HG03039 (cell line): ENCODE data around the gene ELP1.
"Not testable (repeated sequence)": the region's sequence is repeated elsewhere in the genome, so short reads cannot be mapped to it uniquely, and the experiment has no call there.

ENCODE experiments used
- ATAC-seq: cut with Tn5 transposase; IDR thresholded peaks from one replicate; pipeline ENCODE4 v1.9.1; 2021; ENCODE audit warnings: mild to moderate bottlenecking, moderate library complexity; ENCODE audit not compliant: unreplicated experiment

The ELP1 gene

DNA sequence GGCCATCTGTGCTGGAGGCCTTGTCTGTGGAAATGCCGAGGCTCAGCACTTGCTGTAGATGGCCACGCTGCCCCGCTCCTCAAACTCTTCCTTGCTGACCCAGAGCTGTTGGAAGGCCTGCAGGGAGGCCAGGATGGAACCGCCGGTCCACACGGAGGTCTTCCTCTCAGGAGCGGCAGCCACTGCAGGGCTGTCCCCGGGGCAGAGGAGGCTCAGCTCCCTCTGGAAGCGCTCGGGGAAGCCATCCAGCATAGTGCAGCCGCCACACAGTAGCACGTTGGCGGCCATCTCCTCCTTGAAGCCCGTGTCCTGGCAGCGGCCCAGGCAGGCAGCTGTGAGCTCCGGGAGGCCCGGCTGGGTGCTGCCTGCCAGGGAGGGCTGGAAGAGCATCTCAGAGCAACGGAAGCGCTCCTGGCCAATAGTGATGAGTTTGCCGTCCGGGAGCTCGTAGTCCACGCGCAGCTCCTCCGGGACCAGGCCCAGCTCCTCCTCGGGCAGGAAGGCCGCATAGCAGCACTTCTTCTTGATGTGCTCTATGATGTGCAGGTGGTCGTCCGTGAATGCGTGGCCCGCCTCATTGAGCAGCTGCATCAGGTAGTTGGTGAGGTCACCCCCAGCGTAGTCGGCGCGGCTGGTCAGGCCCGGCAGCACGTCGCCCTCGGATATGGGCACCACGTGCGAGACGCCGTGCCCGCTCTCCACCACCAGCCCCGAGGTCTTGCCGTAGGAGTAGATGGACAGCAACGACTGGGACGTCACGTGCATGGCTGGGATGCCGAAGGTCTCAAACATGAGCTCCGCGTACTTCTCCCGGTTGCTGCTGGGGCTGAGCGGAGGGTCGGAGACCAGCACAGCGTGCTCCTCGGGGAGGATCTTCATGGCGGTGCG, 79.0 kb downstream of the ELP1 start:
- no peak for ATAC-seq

DNA sequence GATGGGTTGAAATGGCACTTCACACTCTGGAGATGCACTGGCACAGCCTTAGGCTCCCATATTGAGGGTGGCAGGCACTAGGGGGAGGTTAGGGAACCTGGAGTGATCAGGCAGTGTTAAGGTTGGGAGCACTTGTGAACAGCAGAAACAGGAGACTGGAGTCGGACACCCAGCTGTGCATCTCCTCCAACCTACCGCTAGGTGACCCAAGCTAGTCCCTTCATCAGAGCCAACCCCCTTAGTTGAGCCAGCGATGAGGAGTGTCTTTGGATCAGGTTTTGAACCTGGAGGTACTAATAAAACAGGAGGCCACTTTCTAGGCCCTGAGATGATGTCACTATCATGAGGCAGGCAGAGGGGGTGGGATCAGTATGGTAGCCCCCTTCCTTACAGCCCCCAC, 79.8 kb downstream of the ELP1 start:
- no peak for ATAC-seq

DNA sequence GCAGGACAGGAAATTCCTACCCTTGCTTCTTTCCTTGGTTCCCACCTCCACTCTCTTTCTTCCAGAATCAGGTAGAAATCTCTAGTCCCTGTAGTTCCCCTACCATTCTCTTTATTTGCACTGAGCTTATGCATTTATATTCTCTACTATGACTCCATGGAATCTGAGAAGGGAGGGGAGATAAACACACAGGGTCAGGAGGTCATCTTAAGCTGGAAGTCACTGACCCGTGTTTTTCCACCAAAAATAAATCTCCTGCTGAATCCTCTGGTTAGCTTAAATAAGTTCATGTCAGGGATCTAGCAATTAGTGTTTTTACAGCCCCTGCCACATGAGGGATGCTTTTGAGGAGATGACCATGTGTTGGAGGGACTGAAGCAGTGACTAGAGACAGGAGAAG, 81.8 kb downstream of the ELP1 start:
- no peak for ATAC-seq

DNA sequence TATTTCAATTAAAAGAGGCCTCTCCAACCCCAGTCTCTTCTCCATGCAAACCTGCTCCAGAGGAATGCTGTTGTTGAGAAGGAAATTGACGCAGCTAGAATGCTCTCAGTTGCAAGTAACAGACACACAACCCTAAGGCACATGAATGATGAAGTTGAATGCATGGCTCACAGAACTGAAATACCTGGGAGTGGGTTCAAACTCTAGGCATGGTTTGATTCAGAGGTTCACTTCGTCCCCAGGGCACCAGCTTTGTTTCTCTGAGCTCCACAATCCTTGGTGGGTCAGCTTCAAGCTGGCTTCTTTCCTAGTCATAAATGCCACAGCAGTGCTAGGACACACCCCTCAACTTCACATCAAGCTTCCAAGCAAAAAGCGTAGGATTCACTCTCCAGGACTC, 82.8 kb downstream of the ELP1 start:
- ATAC-seq: no peak

DNA sequence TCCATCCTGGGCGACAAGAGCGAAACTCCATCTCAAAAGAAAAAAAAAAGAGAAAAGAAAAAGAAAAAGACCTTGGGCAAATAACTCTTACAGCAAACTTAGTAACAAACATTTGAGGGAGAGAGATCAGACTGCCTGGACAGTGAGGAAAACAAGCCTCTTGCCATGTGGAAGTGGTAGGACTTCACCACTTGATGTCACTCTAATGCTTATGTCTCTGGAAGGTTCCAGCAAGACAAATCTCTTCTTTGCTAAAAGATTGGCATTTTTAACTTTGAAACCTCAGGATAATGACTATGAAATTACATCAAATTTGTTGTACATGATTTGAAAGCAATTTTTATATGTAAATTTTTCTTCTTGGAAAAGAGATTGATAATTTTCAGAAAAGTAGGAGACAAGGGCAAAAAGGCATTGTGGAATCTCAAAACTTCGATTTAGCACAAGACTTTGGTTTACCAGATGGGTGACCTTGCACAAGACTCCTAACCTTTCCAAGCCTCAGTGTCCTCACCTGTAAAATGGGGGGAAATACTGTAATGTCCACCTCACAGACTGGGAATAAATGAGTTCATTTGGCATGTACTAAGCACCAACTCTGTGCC, 83.5 kb downstream of the ELP1 start:
- ATAC-seq: no peak

DNA sequence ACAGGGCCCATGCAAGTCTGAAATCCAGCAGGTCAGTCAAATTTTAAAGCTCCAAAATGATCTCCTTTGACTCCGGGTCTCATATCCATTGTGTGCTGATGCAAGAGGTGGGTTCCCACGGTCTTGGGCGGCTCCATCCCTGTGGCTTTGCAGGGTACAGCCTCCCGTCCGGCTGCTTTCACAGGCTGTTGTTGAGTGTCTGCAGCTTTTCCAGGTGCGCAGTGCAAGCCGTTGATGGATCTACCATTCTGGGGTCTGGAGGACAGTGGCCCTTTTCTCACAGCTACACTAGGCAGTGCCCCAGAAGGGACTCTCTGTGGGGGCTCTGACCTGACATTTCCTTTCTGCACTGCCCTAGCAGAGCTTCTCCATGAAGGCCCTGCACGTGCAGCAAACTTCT, 85.6 kb downstream of the ELP1 start:
- not testable (repeated sequence) for ATAC-seq

DNA sequence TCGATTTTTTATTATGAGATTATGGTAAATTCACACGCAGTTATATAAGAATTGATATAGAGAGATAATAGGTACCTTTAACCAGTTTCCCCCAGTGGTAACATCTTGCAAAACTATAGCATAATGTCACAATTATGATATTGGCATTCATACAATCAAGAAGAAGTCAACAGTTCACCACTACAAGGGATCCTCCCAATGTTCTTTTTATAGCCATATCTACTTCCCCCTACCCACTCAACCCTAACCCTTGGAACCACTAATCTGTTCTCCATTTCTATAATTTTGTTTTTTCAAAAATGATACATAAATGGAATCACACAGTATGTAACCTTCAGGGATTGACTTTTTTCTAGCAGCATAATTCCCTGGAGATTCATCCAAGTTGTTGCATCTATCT, 88.0 kb downstream of the ELP1 start:
- no peak for ATAC-seq

DNA sequence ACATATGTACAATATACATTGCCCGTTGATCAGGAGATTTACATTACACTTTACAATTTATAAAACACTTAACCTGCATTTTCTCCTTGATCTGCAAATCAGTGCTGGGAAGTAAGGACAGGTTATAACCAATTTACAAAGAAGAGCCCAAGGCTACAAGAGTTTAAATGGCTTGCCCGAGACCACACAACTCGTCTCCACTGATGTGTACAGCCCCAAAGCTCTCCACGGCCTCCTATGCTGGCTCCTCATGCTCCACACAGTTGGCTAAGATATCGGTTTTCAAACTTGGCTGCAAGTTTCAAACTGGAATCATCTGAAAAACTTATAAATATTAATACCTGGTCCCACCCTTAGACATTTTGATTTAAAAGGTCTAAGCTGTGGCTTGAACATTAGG, 88.4 kb downstream of the ELP1 start:
- ATAC-seq: no peak

DNA sequence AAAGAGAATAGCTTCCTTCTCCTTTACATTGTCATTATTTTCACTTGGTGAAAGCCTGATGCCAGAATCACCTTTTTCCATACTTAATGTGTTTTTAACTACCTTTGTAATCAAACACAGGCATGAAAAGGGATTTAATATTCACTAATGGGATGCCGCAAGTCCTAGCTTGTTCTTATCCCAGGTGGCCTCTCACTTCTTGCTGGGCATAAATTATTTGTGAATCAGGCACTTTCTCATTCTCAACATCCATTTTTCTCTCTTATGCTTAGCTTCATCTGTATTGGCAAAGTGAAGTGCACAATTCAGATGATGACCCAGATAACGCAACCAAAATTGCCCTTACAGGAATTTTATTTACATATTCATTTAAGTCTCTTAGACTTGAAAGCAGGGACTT, 89.1 kb downstream of the ELP1 start:
- ATAC-seq: no peak

DNA sequence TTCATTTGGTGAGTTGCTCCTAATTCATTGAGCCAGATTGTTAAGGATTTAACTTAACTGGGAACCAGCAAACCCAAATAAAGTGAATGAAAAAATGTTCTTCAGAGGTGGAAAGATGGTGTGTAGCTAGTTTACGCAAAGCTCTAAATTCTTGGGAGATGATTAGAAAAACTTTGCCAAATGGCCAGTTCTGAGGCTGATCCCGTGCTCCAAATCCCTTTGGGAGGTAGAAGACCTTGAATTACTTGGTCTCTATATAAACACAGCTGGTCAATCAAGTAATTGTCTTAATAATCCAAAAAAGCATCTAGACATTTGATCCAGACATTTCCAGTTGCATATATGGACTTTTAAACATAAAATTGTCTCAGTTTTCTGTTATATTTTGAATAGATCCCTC, 89.5 kb downstream of the ELP1 start:
- no peak for ATAC-seq

DNA sequence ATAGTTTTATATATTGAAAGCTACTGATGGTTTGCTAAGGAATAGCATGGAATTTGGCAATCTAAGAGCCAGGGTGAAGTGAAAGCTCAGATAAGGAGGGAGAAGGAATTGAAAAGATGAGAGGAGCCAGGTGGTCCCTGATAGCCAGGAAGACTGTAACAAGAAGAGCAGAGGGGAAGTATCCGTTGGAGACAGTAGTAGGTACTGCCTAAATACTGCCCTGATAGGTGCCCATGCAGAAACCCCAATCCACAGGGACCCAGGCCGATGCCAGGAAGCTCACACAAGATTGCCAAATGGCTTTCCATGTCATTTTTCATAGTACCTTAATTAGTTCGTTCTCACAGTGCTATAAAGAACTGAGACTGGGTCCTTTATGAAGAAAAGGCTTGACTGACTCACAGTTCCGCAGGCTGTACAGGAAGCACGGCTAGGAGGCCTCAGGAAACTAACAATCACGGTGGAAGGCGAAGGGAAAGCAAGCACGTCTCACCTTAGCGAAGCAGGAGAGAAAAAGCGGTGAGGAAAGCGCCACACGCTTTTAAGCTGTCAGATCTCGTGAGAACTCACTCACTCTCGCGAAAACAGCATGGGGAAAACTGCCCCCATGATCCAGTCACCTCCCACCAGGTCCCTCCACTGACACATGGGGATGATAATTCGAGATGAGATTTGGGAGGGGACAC, 91.2 kb downstream of the ELP1 start:
- ATAC-seq: no peak

DNA sequence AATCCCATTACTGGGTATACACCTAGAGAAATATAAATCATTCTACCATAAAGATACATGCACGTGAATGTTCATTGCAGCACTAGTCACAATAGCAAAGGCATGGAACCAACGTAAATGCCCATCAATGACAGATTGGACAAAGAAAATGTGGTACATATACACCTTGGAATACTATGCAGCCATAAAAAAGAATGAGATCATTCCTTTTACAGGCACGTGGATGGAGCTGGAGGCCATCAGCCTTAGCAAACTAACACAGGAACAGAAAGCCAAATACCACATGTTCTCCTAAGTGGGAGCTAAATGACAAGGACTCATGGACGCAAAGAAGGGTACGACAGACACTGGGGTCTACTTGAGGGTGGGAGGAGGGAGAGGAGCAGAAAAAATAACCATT, 94.4 kb downstream of the ELP1 start:
- ATAC-seq: not testable (repeated sequence)

DNA sequence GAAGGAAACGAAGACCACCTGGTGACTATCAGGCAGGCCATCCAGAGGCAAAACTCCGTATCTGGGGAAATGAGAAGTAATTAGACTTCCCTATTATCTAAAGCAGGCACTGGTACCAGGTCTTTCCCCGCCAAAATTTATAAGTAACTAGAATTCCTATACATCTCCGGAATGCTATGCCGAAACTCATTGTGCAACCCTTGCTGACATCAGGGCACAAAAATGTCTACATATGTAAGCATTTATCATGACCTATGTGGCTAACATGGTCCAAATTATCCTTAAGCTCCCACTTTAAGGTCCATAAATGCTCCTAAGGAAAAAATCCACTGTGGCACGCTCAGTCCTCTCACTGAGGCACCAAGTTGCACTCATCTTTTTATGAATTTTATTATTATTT, 95.9 kb downstream of the ELP1 start:
- no peak for ATAC-seq

DNA sequence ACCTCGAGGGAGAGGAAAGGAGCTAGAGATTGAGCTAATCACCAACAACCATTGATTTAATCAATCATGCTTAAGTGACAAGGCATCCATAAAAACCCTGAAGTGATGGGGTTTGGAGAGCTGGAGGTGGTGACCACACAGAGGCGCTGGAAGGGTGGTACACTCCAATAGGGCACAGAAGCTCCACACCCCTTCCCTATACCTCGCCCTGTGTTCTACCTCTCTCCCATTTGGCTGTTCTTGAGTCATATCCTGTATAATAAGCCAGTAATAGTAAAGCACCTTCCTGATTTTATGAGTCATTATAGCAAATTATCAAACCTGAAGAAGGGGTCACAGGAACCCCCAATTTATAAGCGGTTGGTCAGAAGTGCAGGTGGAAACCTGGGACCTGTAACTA, 96.4 kb downstream of the ELP1 start:
- ATAC-seq: no peak

DNA sequence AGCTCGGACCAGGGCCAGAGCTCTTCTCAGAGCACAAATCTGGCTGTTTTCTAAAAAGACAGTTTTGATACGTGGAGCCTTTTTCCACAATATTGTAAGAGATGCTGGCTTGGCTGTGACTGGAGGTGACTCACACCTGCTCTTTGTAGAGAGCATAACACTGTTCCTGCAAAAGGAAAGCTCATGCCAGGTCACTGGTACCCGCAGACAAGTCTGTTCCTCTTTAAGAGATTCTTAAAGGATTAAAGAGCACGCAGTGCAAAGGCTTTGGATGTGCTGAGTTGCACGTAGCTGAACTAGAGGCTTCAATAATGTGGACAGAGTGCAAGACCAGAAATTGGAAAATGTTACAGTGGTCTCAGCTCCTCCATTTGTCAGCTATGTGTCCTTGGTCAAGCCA, 97.1 kb downstream of the ELP1 start:
- no peak for ATAC-seq

DNA sequence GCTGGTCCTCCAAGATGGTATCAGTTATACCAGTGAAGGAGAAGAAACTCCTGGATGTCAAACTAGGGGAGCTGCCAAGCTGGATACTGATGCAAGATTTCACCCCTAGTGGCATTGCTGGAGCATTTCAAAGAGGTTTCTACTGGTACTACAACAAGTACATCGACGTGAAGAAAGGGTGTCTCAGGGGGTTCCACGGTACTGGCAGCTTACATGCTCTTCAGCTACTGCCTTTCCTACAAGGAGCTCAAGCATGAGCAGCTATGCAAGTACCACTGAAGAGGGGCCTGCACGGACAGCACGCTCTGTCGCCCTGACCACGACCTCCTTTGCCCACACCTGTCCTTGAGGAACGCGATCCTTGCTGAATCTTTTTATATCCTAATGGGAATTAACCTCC, 97.6 kb downstream of the ELP1 start:
- ATAC-seq: no peak

DNA sequence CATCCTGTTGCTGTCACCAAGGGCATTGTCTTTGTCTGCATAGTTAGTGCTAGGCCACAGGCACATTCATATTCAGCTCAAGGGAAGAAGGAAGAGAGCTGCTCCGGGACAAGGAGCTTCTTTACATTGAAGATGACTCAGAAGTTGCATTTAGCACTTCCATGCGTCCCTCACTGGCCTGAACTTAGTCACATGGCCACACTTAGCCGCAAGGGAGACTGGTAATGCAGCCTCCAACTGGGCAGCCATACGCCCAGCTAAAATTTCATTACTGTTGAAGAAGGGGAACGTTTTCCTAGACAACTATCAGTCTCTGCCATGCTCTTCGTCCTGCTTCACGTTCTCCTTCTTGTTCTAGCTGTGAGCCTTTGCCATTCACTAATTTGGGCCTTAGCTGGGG, 98.1 kb downstream of the ELP1 start:
- ATAC-seq: no peak

DNA sequence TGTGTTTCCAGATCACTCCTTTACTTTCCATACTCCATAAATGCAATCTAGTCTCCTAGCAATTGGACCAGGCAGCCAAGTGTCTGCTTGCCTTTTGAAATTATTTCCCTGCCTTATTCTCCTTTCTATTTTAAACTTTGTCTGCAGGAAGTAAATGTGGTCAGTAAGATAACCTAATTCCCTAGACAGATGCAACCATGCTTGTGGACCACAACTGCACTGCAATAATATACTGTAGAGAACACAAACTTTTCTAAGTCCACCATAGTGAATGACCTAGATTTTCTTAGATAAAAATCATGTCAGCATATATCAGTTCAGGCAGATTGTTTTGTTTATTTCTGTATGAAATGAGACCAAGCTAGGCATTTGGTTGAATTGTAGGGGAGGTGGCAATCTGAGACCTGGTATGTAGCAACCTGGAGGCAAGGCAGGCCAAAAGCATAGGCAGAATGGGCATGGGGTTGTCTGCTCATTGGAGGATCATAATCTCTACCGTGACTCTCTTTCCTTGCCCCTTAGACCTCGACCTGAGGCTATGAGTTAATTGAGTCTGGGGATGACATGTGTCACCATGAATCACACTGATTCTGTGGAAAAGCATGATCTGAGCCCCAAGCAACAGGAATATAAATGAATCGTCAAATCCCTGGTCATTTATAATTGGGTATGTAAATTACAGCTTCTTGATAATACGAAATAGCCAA, 98.8 kb downstream of the ELP1 start:
- ATAC-seq: no peak

DNA sequence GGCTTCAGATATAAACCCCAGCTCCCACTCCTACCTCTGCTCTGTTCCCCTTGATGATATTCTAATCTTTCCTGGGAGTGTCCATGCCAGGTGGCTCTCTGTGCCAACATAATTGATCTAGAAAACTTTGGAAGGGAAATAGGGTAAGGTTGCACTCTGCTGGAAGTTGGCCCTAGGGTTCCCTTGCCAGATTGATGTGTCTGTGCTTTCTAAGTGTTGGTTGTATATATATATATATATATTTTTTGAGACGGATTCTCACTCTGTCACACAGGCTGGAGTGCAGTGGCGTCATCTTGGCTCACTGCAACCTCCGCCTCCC, 101.8 kb downstream of the ELP1 start:
- no peak for ATAC-seq

DNA sequence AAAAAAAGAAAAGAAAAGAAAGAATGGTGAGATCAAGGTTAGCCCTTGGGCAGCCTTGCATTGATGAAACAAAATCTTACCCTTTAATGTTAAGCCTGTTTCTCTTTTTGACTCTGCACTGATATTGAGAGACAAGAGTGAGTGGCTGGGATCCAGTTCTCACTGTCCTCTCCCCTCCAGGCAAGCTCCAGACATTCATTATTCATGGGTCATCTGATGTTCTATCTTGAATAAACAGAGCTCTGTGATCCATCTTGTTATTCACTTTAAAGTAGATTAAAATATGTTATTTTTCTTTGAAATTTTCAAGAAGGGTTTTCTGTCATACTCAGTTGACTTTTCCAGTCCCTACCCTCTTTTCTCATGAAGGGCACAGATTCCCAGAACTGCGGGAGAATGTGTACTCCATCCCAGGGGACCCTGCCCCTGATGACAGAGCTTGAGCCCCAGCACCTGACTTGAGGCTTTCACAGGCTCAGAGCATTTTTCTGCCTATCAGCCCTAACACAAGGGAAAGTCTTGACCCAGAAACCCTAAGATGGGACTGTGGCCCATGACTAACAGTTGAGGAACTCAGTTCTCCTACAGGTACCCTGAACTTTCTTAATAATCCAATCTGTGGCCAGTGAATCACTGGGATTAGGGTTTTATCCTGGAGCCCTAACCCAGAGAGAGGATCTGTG, 102.3 kb downstream of the ELP1 start:
- no peak for ATAC-seq

DNA sequence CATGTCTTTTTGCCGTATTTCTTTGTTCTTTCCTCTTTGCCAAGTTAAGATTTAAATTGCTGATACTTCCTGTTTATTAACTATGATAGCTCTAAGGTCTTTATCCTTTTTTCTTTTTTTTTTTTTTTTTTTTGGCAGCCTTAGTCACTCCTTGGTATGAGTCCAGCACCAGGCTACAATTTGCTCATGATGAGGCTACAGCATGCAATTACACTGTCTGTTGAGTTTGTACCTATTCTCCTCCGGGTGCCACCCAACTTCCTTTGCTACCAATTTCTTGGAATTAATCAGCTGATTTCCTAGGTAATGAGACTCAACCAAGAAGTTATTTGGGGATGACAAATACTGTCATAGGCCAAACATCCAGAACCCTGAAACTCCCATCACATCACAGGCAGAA, 103.7 kb downstream of the ELP1 start:
- no peak for ATAC-seq
